ENCODE results near the gene JUN.
A peak's percentile ranks its signal among the peaks of the same experiment; 100 is the strongest.

The JUN gene

GRCh38 chr1:58782178-58783089 lies 1.4 kb downstream of the JUN start:
- peak; percentile 47 for DNase-seq

- DNase-seq: peak; percentile 43
Measured at GRCh38 chr1:58781541-58782177, 2.2 kb downstream of the JUN start.

GRCh38 chr1:58780836-58781452 lies 2.9 kb downstream of the JUN start:
- no peak for DNase-seq

- no peak for DNase-seq
Measured at GRCh38 chr1:58780411-58780810, 3.4 kb downstream of the JUN start.

- DNase-seq: no peak
Measured at GRCh38 chr1:58779801-58780382, 4.0 kb downstream of the JUN start.

GRCh38 chr1:58779059-58779754 lies 4.6 kb downstream of the JUN start:
- DNase-seq: no peak

- DNase-seq: no peak
Measured at GRCh38 chr1:58778385-58779000, 5.4 kb downstream of the JUN start.

- no peak for DNase-seq
Measured at GRCh38 chr1:58774027-58774426, 9.8 kb downstream of the JUN start.

- no peak for DNase-seq
Measured at GRCh38 chr1:58773406-58773840, 10.4 kb downstream of the JUN start.

- no peak for DNase-seq
Measured at GRCh38 chr1:58769809-58770320, 14.0 kb downstream of the JUN start.

- DNase-seq: peak; percentile 50
Measured at GRCh38 chr1:58768971-58769808, 14.7 kb downstream of the JUN start.

- DNase-seq: no peak
Measured at GRCh38 chr1:58768191-58768731, 15.6 kb downstream of the JUN start.

GRCh38 chr1:58767143-58767542 lies 16.7 kb downstream of the JUN start:
- DNase-seq: no peak

GRCh38 chr1:58765441-58765840 lies 18.4 kb downstream of the JUN start:
- no peak for DNase-seq

- DNase-seq: no peak
Measured at GRCh38 chr1:58765006-58765405, 18.8 kb downstream of the JUN start.

GRCh38 chr1:58764294-58764978 lies 19.4 kb downstream of the JUN start:
- DNase-seq: no peak

- no peak for DNase-seq
Measured at GRCh38 chr1:58763214-58763613, 20.6 kb downstream of the JUN start.

- DNase-seq: no peak
Measured at GRCh38 chr1:58762806-58763205, 21.0 kb downstream of the JUN start.

GRCh38 chr1:58755468-58755872 lies 28.4 kb downstream of the JUN start:
- peak; percentile 62 for DNase-seq

Data from stimulated activated CD4-positive, alpha-beta T cell treated with anti-CD3 and anti-CD28 coated beads, Interleukin-4, amount 100 ng/mL, for 24 hours (primary cell).